ENCODE measurements around the gene ENTPD5.
"Not testable (repeated sequence)": the region's sequence is repeated elsewhere in the genome, so short reads cannot be mapped to it uniquely, and the experiment has no call there.

The ENTPD5 gene

GRCh38 chr14:73935666-73936065 is 83.4 kb downstream of the ENTPD5 start:
- peak; percentile 30 for TF ChIP-seq CTCF (IDR thresholded peaks at IDR 0.05; ENCODE audit: low read depth, low read length, missing control alignments)
- peaks cover 39% of the 10 kb centered on the region for H3K36me3 ChIP-seq (replicated peaks)
- H3K27me3 ChIP-seq (replicated peaks) = no peaks in the 10 kb centered on the region
- in situ Hi-C loops (cut with HindIII; ENCODE audit: low pct_ligation_motif_present, low sequenced_read_pairs) = no loop called here
- DNase-seq = no peak
- no peak overlapping the region for H3K27ac ChIP-seq
- H3K4me3 ChIP-seq (ENCODE audit: low read depth, low read length) = no peak overlapping the region

DNA sequence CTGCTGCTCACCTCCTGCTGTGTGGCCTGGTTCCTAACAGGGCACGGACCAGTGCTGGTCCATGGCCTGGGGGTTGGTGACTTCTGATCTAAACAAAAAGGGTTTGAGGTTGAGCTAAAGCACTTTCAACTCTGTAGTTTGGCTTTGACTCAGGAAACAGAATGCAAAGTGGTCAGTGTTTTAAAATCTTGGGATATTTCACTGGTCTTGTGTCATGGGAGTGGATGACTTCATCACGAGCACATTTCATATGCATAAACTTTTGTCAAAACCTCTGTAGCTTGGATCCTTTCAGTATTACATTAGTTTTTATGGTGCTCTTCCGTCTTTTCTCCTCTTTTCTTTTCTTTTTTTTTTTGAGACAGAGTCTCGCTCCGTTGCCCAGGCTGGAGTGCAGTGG is 94.8 kb downstream of the ENTPD5 start:
- no peak for TF ChIP-seq CTCF (IDR thresholded peaks at IDR 0.05; ENCODE audit: low read depth, low read length, missing control alignments)
- H3K4me3 ChIP-seq (ENCODE audit: low read depth, low read length) = no peak overlapping the region

DNA sequence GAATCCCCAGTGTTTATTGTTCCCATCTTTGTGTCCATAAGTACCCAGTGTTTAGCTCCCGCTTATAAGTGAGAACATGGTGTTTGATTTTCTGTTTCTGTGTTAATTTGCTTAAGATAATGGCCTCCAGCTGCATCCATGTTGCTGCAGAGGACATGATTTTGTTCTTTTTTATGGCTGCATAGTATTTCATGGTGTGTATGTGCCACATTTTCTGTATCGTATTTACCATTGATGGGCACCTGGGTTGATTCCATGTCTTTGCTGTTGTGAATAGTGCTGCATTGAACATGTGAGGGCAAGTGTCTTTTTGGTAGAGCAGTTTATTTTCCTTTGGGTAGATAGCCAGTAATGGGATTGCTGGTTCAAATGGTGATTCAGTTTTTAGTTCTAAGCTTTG is 99.6 kb downstream of the ENTPD5 start:
- DNase-seq; H3K4me3 ChIP-seq (ENCODE audit: low read depth, low read length); in situ Hi-C loops (cut with HindIII; ENCODE audit: low pct_ligation_motif_present, low sequenced_read_pairs); H3K27ac ChIP-seq; H3K27me3 ChIP-seq (replicated peaks): not testable (repeated sequence)
- H3K36me3 ChIP-seq (replicated peaks) = peaks cover 41% of the 10 kb centered on the region

More for the DNA sequence above, 94.8 kb downstream of the ENTPD5 start:
- in situ Hi-C loops (cut with HindIII; ENCODE audit: low pct_ligation_motif_present, low sequenced_read_pairs) = no loop called here
- H3K27me3 ChIP-seq (replicated peaks) = no peaks in the 10 kb centered on the region
- no peak overlapping the region for H3K27ac ChIP-seq
- H3K36me3 ChIP-seq (replicated peaks) = peaks cover 63% of the 10 kb centered on the region
- no peak for DNase-seq

DNA sequence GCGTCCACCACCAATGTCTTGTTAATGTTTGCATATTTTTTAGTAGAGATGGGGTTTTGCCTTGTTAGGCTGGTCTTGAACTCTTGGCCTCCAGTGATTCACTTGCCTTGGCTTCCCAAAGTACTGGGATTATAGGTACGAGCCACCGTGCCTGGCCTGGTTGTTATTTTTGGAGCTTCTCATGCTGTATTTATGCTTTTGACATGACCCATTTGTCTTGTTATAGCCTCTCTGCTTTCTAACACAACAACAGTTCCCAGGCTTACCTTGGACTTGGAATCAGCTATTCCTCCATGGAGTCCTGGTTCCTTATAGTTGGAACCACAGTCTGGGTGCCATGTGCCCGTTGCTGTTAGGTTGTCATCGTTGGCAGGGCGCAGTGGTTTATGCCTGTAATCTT is 102.8 kb downstream of the ENTPD5 start:
- no peak for DNase-seq
- no peak for TF ChIP-seq CTCF (IDR thresholded peaks at IDR 0.05; ENCODE audit: low read depth, low read length, missing control alignments)
- in situ Hi-C loops (cut with HindIII; ENCODE audit: low pct_ligation_motif_present, low sequenced_read_pairs) = no loop called here
- no peaks in the 10 kb centered on the region for H3K27me3 ChIP-seq (replicated peaks)
- no peak overlapping the region for H3K4me3 ChIP-seq (ENCODE audit: low read depth, low read length)
- peaks cover 12% of the 10 kb centered on the region for H3K36me3 ChIP-seq (replicated peaks)
- no peak overlapping the region for H3K27ac ChIP-seq

DNA sequence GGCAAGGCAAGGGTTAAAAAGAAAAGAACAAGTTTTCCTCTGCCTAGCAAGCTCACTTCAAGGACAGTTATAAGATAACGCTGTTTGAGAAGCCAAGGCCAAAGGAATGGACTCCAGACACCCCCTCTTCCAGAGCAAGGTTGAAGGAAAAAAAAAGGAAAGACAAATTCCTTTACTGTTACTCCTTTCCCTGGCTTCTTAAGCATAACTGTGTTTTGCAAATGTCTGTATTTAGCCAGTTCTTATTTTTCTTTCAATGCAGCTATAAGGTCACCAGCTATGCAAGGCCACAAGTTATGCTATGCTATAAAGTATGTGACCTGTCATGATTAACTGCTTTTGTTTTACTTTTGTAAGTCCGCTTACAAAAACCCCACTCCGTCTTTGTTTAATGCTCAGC is 105.8 kb downstream of the ENTPD5 start:
- Histone ChIP-seq H3K27me3 (replicated peaks) (no peaks in the 10 kb centered on the region), H3K27ac (no peak overlapping the region), H3K36me3 (replicated peaks) (peaks cover 21% of the 10 kb centered on the region), H3K4me3 (ENCODE audit: low read depth, low read length) (no peak overlapping the region)
- no peak for TF ChIP-seq CTCF (IDR thresholded peaks at IDR 0.05; ENCODE audit: low read depth, low read length, missing control alignments)
- DNase-seq = peak; percentile 43
- in situ Hi-C loops (cut with HindIII; ENCODE audit: low pct_ligation_motif_present, low sequenced_read_pairs) = no loop called here

GRCh38 chr14:73909681-73910080 is 109.4 kb downstream of the ENTPD5 start:
- no peaks in the 10 kb centered on the region for H3K27me3 ChIP-seq (replicated peaks)
- in situ Hi-C loops (cut with HindIII; ENCODE audit: low pct_ligation_motif_present, low sequenced_read_pairs) = no loop called here
- H3K4me3 ChIP-seq (ENCODE audit: low read depth, low read length) = no peak overlapping the region
- no peak for TF ChIP-seq CTCF (IDR thresholded peaks at IDR 0.05; ENCODE audit: low read depth, low read length, missing control alignments)
- no peak overlapping the region for H3K27ac ChIP-seq
- DNase-seq = no peak
- peaks cover 48% of the 10 kb centered on the region for H3K36me3 ChIP-seq (replicated peaks)
